D721Med (cell line): ENCODE data around the gene CORO7.

Source experiments
- DNase-seq: peaks from one replicate; pipeline ENCODE4 v3.0.0; 2011; ENCODE audit warnings: low spot score; ENCODE audit not compliant: insufficient read length
- FAIRE-seq: peaks from 2 replicates; lab custom pipeline; 2011; peaks lifted over from hg19 to GRCh38; lab: Jason Lieb, UNC
- CTCF ChIP-seq: IDR thresholded peaks from 2 replicates; pipeline ENCODE4 v1.5.1; 2012; ENCODE audit warnings: mild to moderate bottlenecking, control low read depth; ENCODE audit not compliant: insufficient read depth; ENCODE audit errors: missing control alignments

The CORO7 gene

GRCh38 chr16:4342866-4343744 lies 73.3 kb downstream of the CORO7 start:
- FAIRE-seq = no peak
- DNase-seq = no peak
- TF ChIP-seq CTCF = no peak

DNA sequence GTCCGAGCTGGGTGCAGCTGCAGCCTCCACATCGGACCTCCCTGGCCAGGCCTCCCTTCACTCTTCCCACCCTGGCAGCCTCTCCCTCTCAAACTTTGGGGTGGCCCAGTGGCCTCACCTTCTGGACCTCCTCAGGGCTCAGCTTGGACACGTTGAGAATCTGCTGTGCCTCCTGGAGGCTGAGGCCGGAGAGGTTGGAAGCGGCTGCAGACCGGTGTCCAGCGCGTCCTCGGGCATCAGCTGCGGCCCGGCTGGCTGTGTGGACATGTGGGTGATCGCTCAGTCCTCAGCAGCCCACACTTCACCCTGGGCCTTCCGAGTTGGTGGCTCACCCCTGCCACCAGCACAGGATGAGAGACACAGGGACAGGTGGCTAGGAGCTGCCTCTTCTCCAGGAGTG lies 75.1 kb downstream of the CORO7 start:
- FAIRE-seq (no peak), DNase-seq (no peak)
- no peak for TF ChIP-seq CTCF

DNA sequence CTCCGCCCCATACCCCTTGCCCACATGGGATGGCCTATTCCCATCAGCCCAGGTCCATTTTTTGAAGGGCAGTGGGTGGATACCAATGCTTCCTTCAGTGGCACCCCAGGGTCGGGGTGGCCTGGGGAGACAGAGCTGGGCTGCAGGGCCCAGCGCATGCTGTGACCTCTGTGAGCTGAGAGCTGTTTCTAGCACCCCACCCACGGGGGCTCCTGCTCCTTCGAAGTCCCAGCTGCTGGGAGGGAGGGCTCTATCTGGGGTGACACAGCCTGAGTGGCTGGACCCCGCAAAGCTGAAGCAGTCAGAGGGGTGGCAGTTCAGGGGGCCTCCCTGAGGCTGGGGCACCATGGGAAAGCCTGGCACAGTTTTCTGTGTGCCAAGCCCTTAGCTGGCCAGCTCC lies 76.0 kb downstream of the CORO7 start:
- TF ChIP-seq CTCF = no peak
- FAIRE-seq (no peak), DNase-seq (no peak)

DNA sequence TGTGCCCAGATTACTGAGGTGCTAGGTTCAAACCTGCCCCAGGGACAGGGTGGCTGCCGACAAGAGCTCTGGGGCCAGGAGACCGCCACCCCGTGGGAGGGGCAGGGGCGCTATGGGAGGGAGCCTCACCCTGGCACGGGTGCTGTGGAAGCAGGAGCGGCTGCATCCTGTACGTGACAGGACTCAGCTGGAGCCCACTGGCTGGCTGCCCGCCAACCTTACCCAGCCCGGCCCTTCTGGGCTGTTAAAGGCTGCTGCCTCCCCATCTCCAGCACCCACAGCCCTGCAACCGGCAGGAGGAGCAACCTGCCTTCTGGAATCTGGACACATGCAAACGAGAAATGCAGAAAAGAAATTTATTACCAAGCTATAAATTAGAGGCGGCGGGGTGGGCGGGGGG lies 76.5 kb downstream of the CORO7 start:
- DNase-seq = no peak
- TF ChIP-seq CTCF = no peak
- FAIRE-seq = no peak

DNA sequence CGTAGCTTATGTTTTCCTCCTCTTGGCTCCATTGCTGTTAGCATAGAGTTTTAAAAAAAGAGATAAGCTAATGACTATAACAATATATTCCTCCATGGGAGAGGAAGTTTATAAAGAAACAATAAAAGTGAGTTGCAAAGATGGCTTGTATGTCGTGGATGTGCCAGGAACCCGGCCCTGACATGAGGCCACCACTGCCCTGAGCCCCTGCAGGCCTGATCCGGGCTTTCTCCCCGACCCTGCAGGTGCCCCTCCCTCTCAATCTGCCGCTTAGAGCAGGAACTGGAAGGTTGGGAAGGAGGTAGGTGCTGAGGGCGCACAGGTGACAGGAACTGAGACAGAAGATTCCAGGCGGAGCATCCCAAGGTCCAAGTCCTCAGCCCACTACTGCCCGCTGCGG lies 76.9 kb downstream of the CORO7 start:
- DNase-seq = no peak
- FAIRE-seq = no peak
- TF ChIP-seq CTCF = no peak

GRCh38 chr16:4338712-4339299 lies 77.6 kb downstream of the CORO7 start:
- FAIRE-seq (no peak), DNase-seq (no peak)
- TF ChIP-seq CTCF = no peak

DNA sequence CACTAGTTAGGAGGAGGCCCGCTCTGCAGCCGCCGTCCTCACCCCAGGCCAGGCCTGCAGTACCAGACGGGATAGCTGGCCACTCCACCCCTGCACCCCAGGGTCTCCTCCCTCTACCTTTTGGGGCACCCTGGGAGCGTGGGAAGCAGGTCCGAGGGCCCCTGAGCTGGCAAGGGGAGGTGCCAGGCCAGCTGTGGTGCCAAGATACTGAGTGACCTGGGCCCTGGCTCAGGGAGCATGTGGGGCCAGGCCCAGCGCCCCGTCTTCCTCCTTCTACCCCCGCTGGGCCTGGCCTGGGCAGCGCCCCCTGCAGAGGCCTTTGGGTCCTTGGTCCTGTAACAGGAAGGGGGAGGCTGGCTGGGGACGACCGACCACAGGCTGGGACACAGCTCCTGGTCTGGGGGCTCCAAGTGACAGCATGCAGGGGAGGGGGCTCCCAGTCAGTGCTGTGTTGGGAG lies 78.2 kb downstream of the CORO7 start:
- no peak for TF ChIP-seq CTCF
- FAIRE-seq (no peak), DNase-seq (no peak)
